OCI-LY1 (cell line): ENCODE data around the gene DZIP3.

Experiments used
- CTCF ChIP-seq: fragments of 200-600 bp; sonication (generic), shearing (Covaris generic); IDR thresholded peaks from 2 replicates; pipeline ENCODE4 v1.5.1; 2017; ENCODE audit warnings: mild to moderate bottlenecking, antibody characterized with exemption, low read length, moderate library complexity, mixed read lengths
- EZH2 ChIP-seq: fragments of 200-600 bp; sonication (generic), shearing (Covaris generic); IDR thresholded peaks from 2 replicates; pipeline ENCODE4 v1.8.0; 2017; ENCODE audit warnings: borderline replicate concordance, mixed run types, mild to moderate bottlenecking, antibody characterized with exemption, low read length, moderate library complexity, mixed read lengths

DNA sequence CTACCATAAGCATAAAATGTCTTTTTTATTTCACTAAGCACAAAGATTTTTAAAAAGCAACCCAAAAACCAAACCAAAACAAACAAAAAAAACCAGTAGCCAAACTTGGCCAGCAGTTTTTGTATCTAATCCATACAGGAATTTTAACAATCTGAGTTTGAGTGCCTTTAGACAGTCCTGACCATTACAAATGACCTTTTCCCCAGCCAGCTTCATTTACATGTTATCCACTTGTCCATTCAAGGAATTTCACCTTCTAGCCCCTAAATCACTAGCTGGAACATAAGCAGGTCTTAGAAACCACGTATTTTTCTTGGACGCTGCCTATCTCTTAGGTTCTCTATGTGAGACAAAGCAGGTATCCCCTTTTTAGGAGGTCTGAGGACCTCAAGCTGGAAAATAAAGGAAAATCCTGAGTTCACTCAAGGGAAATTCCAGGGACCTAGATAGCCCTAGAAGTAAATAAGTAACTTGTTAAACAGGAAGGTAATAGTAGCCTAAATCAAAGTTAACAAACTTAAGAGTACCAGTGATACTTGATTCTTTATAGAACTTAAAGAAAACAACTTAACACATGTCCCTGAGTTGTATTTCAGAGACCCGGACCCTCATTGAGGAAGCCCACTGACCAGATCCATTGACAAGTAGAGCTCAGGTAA lies 34.5 kb upstream of the DZIP3 start:
- TF ChIP-seq CTCF (no peak), EZH2 (no peak)
